HG02981 (cell line): ENCODE results near the gene FGFR4.

Source experiments
- ATAC-seq: cut with Tn5 transposase; IDR thresholded peaks from one replicate; pipeline ENCODE4 v1.9.1; 2021; ENCODE audit warnings: mild to moderate bottlenecking, moderate library complexity; ENCODE audit not compliant: unreplicated experiment

The FGFR4 gene

GRCh38 chr5:177099422-177100093, 12.8 kb downstream of the FGFR4 start:
- ATAC-seq: no peak

DNA sequence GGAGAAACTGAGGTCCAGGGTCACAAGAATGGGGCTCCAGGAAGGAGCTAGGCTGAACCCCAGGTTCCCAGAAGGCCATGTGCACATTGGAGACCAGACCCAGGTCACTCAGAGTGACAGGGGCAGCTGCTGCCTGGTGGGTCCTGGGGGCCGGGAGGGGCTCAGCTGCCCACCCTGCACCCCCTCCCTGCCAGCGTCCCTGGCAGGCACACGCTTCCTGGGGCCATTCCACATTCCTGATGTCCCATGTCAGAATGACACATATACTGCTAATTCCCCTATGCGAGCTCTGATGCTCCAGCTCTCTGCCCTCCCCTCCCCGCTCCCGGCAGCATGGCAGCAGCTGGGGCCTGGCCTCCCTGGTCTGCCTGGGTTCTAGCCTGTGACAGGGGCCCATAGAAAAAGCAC, 14.0 kb downstream of the FGFR4 start:
- no peak for ATAC-seq

DNA sequence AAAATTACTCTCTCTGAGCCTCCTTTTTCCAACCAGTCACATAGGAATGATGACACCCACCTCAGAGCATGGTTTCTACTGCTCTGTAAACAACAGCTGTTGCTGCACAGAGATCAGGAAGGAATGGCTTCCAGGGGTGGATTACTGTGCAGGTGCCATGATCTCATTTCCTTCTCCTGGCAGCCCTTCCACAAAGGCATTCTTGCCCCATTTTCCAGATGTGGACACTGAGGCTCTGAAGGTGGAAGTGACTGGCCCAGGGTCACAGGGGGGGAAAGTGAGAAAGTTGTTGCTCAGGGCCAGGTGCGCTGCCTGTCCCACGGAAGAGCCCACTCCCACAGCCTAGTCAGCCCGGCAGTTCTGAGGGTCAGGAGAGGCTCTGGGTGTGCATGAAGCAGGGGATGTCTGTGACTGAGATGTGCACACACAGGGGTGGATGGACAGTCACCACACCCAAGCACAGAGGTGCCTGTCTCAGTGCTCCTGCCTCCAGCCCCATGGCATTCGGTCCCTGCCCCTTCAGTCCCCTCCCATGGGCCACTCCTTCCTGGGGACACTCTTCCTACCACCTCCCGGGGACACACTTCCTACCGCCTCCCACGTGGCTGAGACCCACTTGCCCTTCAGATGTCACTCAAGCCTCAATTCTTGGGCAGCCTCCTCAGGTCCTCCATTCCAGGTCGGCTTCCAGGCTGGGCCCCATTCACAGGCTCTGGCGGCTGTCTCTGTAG, 17.0 kb downstream of the FGFR4 start:
- no peak for ATAC-seq

DNA sequence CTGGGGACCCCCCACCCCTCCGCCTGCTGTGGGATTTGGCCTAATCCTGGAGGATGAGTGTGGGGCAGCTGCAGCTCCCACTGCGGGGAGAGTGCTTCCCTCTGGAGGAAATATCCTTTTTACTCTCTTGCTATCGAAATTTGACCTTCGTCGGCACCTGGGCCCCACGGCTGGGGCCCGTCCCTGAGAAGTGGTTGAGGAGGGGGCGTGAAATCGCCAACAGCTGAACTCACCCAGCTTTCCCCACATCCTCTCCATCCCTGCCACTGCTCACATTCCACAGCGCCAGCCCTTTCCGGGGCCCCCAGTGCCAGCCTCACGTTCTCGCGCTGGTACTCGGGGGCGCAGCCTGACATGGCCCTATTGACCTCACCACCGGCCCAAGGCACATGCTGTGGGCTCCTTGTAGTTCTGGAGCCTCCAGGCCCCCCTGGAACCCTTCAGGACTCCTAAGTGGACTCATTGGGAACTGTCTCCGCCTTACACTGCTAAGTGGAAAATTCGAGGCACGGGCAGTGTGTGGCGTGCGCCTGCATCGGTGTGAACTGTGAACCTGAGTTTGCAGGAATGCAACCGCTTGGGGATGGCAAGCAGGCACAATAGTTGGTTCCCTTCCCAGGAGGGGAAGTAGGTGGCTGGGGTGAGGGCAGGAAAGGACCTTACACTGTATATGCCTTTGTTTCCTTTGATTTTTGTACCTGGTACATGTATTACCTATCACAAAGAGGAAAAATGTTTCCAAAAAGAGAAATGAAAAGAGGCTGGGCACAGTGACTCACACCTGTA, 19.2 kb downstream of the FGFR4 start:
- no peak for ATAC-seq

GRCh38 chr5:177107159-177107558, 20.4 kb downstream of the FGFR4 start:
- no peak for ATAC-seq

DNA sequence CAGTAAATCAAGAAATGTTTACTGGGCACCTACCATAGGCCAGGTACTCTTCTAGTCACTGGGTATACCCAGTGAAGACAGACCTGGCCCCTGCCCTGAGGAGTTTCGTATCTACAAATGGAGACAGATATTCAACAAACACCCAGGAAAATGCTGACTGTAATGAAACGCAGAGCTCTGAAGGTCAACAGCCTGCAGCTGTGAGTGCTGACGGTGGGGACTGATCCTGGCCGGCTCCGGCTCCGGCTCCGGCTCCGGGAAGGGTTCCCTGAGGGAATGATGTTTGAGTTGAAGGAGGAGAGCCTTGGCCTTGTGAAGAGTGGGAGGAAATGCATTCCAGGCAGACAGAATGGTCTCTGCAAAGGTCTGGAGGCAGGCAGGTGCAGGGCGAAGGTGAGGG, 23.1 kb downstream of the FGFR4 start:
- no peak for ATAC-seq

- peak; percentile 59 for ATAC-seq
These were observed 25.1 kb downstream of the FGFR4 start for GRCh38 chr5:177111720-177112394.

DNA sequence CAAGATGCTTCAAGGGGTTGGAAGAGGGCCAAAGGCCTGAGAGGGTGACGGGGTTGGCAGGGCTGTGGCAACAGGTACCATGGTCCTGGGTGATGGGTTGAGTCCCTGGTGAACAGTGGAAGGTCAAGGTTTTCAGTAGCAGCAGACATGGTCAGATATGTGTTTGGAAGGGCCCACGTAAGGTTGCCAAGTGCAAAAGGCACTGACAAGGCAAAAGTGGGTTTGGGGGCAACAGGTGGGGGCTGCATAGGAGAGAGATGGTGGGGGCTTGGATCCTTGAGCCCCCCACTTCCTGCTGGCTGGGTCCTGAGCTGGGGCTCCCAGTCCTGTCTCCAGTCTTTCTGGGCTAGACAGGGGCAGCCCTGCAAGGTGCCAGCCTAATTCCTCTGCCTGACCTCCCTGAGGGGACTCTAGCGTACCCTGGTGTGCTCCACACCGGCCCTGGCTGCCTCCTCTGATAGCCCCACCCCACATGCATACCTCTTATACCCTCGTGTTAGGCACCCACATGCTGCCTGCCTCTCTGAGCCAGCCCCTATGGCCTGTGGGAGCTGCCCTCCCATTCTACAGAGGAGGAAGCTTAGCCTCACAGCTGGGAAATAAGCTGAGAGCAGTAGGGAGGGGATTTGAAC, 26.0 kb downstream of the FGFR4 start:
- ATAC-seq: no peak

DNA sequence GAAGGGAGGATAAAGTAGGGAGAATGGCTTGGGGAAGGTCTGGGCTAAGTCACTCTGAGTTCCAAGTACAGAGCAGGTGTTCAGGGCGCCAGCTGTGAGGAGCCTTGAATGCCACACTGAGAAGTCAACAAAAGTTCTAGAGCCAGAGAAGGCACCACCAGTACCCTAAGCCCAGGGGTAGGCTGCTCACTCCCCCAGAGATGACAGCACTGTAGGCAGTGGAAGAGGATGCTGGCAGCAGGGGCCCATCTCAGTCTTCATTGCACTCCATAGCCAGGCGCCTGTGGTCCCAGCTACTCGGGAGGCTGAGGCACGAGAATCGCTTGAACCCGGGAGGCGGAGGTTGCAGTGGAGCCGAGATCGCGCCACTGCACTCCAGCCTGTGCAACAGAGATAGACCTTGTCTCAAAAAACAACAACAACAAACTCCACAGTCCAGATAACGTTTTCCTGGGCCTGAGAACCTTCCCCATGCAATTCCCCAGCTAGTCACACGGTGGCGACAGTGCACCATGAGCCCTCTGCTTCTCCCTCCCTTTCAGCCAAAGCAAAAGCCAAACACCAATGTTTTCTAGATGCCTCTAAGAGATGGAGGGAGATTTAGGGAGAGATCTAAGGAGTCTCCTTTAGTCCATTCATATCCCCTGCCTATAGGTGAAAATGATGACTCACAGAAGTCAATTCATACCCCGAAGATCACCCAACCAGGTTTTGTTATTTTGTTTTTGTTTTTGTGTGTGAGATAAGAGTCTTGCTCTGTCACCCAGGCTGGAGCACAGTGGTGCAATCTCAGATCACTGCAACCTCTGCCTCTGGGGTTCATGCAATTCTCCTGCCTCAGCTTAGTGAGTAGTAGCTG, 27.1 kb downstream of the FGFR4 start:
- peak; percentile 43 for ATAC-seq

DNA sequence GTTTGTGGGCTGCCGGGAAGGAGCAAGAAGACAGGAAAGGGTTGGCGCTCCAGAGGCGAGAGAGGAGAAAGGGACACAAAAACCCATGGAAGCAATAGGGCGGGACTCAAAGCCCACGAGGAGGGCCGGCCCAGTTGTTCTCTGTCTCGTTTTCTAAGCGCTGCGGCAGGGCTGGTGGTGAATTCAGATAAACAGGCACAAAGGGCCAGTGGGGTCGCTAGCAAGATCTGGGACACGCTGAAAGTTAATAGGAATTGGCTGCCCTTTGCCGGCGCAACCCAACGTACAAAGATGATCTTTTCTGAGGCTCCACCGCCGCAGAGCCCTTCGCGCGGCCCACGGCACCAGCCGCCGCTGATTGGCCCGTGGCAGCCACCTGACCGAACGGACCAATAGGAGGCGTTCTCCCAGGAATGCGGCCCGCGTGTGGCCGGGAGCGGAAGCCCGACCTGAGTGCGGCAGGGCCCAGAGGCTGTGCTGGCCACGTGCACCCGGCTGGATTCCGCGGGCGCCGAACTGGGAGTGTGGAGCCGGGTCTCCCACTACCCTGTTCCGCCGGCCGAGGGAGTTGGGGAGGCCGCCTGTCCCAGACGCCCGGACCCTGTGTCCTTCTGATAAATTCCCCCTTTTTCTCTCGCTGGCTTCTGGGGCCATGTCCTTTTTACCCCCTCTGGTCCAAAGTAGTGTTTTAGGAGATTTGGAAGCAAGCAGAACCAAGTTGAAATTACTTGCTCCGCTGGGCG, 30.1 kb downstream of the FGFR4 start:
- ATAC-seq: peak; percentile 74

GRCh38 chr5:177117441-177118045, 30.8 kb downstream of the FGFR4 start:
- no peak for ATAC-seq

GRCh38 chr5:177122566-177122965, 35.9 kb downstream of the FGFR4 start:
- ATAC-seq: no peak

GRCh38 chr5:177123789-177124485, 37.2 kb downstream of the FGFR4 start:
- ATAC-seq: no peak

- no peak for ATAC-seq
These were observed 37.8 kb downstream of the FGFR4 start for GRCh38 chr5:177124486-177124991.

- ATAC-seq: no peak
These were observed 40.1 kb downstream of the FGFR4 start for GRCh38 chr5:177126771-177127170.

GRCh38 chr5:177128551-177128981, 41.9 kb downstream of the FGFR4 start:
- no peak for ATAC-seq

DNA sequence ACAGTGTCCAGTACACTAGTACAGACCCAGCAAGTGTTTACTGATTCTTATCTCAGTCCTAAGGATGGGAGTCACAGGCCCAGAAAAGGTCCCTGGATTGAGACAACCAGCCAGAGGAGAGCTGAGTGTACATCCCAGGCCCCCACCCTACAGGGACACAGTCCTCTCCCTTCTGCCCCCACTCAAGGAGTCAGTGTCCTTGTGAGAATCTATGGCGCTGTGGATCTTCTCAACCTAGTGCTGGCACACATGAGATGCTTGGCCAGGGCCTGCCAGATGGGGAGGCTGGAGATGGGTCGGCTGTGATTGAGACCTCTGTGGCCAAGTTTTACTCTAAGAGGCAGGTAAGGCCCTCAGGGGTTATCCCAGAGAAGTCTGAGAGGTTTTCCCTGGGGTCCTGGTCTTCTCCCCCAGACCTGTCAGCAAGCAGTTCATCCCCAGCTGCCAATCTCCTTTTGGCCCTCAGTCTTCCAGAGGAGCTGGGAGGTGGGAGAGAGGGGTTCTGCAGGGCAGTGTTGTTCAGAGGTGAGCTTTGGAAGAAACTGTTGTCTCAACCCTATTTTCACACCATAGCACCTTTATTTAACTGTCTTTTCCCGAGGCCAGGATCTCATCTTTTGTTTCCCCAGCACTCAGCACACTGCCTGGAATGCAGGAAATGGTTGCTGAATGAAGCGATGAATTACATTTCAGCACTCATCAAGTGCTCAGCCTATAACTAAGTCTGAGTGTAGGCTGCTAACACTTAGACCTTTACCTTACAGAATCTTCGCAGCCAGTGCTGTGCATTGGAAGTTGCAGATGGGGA, 43.7 kb downstream of the FGFR4 start:
- no peak for ATAC-seq
